ENCODE data around the gene DNAH1.

- TF ChIP-seq, protein P1, sequence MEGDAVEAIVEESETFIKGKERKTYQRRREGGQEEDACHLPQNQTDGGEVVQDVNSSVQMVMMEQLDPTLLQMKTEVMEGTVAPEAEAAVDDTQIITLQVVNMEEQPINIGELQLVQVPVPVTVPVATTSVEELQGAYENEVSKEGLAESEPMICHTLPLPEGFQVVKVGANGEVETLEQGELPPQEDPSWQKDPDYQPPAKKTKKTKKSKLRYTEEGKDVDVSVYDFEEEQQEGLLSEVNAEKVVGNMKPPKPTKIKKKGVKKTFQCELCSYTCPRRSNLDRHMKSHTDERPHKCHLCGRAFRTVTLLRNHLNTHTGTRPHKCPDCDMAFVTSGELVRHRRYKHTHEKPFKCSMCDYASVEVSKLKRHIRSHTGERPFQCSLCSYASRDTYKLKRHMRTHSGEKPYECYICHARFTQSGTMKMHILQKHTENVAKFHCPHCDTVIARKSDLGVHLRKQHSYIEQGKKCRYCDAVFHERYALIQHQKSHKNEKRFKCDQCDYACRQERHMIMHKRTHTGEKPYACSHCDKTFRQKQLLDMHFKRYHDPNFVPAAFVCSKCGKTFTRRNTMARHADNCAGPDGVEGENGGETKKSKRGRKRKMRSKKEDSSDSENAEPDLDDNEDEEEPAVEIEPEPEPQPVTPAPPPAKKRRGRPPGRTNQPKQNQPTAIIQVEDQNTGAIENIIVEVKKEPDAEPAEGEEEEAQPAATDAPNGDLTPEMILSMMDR (IDR thresholded peaks at IDR 0.05; ENCODE audit: insufficient read depth, low read length, poor library complexity, severe bottlenecking): no peak
- TF ChIP-seq EZH2phosphoT487 (conservative IDR thresholded peaks at IDR 0.05; ENCODE audit: low read length): no peak
Measured at GRCh38 chr3:52431459-52432223, 115.5 kb downstream of the DNAH1 start.

Data from SU-DHL-6 (cell line).